Epidermal melanocyte (primary cell): Measurements from ENCODE around the gene NEK2.
"Not testable (repeated sequence)": the region's sequence is repeated elsewhere in the genome, so short reads cannot be mapped to it uniquely, and the experiment has no call there.

ENCODE experiments used
- DNase-seq: peaks from one replicate; pipeline ENCODE4 v3.0.0; 2011; ENCODE audit warnings: low spot score; ENCODE audit not compliant: insufficient read length

NEK2 gene

DNA sequence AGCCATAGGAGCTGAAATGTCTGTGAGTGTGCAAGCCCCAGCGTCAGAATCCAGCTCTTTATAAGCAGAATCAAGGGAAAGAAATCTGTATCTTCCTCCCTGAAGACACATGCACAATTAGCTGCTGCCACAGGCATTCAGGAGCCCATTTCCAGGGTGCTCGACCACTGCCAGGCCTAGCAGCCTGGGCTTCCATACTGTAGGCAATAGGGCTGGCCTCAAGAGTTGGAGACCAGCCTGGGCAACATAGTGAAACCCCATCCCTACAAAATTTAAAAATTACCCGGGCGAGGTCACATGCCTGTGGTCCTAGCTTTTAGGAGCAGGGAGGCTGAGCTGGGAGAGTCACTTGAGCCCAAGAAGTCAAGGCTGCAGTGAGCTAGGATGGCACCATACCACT, 41.0 kb downstream of the NEK2 start:
- DNase-seq: no peak

DNA sequence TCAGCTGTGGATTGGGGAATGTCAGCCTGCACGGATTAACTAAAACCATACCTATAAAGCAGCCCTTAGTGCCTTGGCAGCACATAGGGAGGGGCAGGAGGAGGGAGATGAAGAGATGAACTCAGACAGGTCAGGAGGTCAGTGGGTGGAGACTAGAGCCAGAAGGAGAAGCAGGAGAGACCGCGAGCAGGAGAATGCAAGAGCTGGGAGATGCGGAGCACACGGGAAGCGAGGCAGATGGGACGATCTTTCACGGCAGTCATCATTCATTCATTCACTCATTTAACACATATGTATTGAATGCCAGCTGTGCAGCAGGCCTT, 41.9 kb downstream of the NEK2 start:
- no peak for DNase-seq

DNA sequence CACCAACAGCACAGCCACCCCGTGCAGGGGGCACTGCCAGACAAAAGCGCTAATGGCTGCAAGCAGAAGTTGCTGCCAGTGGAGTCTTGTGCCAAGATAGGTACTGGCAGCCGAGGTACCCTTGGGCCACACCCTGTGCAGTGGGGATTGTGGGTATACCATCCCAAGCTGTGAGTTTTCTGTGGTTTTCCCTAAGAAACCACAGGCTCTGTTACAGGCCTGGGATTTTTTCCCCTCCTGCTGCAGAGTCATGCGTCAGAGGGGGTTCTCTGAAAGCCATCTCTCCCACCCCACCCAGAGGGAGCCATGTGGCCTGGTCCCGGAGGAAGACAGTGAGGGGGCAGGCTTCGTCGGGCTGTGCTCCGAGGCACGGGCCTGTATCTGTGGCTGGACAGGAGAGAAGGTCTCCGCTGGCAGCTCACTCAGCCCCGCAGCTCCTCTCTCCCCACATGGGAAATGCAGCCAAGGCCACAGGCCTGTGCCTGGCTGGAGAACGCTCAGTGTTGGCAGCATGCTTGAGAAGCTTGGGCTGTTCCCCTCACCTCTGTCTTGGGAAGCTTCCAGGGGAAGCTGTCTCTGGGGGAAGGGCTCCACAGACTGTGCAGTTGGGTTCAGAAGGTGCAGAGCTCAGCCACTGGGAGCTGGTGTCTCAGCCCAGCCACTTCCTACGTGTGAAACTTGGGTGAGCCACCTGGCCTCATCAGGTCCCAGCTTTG, 42.5 kb downstream of the NEK2 start:
- DNase-seq: no peak

DNA sequence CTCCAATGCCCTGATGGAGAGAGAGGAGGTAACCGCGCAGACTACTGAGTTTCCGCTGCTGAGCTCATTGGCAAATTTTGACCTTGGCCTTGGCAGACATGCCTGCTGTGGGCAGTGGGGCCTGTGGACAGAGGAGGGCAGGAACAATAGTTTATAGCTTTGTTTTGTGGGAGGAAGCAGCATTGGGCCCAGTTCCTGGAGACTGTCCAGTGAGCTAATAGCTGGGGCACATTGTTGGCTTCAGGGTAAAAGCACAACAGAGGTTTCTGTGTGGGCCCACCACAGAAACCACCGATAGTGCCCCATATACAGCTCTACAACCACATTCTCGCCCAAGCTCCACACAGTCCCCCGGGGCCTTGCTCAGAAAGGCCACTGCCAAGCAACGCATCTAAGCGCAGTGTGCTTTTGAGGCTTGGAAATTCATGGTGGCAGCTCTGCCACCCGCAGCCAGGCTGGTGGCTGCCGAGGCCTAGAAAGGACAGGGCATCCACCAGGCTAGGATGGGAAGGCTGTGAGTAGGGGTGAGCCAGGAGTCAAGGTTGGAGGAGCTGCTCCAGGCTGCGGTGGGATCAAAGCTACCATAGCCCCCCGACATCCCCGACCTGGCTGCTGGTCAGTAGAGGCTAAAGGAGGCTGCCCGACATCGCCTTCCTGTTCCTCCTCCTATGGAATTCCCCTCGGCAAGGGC, 43.2 kb downstream of the NEK2 start:
- peak; percentile 54 for DNase-seq

DNA sequence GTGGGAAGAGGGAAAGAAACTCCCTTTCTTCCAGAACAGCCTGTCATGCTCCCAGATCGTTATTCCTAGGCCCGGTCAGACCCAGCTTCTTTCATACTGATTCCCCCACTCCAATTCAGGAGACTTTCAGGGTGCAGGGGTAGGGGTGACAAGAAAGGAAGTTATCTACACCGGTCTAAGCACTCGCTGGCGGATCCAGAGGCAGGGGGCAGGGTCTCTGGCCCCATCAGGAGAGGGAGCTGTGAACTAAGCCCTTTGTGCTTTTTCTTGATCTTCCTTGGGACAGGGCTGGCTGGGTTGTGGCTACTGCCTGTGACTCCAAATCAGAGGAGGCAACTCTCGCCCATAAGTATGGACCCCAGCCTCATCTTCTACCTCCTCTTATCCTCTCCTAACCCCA, 44.3 kb downstream of the NEK2 start:
- DNase-seq: no peak

DNA sequence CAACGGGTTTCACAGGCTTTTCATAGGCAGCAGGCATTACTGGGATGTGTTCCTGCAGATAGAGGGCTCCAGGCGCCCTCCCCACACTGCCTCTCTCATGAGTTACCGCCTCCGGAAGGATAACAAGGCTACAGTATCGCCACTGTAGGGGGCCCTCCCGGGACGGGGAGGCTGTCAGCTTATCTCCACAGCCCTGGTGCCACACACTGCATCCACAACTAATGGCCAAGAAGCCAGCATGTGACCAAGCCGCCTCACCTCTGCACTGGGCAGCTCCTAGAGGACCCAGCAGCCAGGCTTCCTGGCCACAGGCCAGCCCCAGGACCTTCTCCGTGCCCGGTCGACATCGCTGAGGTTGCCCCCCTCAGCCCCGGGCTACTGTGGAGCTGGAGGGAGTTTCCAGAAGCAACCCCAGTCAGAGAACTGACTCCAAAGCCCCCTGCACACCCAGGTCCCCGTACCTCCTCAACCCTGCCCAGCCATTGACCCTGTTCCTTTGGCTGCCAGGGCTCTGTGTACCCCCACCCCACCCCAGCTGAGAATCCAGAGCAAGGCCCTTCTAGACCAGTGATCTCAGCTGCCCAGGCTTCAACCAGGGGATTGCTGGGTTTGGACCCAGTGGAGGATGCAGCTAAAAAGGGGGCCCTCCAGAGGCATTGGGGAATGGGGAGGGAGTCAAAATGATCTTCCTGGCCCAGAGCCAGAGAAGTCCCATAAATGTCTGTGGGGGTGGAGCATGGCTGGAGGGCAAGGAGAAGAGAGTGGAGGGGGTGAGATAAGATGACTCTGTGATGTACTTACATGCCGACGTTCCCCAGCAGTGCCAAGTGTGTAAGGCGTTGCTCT, 45.0 kb downstream of the NEK2 start:
- DNase-seq: no peak

DNA sequence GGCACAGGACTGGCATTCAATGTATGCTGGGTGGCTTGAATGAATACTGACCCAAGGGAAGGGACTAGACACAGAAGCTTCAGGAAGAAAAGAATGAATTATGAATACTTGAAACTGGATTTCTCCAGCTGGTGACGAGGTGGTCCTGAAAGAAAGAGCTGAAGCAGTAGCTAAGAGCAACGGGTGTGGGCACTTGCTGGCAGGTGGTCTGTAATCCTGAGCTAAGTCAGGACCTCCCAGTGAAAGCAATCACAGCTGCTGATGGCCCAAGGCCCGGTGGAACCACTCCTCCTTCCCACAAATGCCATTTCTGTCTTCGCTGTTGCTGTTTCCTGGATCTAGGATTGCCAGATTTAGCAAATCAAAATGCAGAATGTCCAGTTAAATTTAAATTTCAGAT, 47.0 kb downstream of the NEK2 start:
- no peak for DNase-seq

DNA sequence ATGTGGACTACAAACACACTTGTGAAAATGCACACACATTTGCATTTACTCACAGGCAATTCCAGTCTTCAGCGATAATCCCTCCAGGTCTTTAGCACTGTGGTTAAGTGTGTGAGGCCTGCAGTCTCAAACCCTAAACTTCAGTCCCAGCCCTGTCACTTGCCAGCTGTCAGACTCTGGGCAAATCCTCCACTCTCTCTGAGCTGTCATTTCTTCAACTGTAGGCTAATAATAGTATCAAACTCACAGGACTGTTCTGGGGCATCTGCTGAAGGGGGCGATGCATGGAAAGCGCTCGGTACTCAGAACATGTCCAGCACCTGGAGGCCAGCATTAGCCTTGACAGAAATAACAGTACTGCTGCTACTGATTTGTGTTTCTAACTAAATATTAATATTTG, 48.2 kb downstream of the NEK2 start:
- DNase-seq: no peak

DNA sequence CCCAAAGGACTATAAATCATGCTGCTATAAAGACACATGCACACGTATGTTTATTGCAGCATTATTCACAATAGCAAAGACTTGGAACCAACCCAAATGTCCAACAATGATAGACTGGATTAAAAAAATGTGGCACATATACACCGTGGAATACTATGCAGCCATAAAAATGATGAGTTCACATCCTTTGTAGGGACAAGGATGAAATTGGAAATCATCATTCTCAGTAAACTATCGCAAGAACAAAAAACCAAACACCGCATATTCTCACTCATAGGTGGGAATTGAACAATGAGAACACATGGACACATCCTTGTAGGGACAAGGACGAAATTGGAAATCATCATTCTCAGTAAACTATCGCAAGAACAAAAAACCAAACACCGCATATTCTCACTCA, 49.6 kb downstream of the NEK2 start:
- not testable (repeated sequence) for DNase-seq

DNA sequence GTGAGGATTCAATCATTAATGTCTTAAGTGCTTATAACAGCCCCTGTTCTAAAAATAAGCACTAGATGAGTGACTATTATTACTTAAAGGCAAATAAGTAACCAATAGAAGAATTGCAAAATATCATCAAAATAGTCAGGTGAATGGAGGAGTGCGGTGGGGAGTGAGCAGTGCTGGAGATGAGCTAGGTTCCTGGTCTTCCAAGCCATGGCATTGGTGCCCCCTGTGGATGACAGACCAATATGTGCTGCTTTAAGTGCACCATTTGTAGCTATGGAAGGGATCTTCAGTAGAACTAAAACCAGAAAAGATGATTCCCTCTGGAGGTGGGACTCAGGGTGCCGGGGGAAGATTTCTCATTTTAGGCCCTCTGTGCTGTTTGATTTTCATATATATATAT, 50.4 kb downstream of the NEK2 start:
- no peak for DNase-seq

DNA sequence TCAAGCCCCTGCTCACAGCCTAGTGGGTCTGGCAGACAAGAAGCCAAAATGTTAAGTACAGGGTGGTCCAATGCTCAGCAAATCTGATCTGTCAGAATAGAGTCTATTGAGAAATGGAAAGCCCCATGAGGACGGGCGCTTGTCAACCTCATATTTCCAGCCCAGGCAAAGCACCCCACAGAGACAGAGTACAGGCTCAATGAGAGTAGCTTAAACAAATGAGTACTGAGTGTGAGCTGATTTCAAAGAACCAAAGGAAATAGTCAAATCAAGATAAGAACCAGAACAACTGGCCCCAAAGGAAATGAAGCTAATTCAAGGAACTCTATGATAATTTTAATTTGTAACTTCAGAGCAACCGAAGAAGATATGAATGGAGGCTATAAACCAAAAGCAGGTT, 51.9 kb downstream of the NEK2 start:
- DNase-seq: no peak

DNA sequence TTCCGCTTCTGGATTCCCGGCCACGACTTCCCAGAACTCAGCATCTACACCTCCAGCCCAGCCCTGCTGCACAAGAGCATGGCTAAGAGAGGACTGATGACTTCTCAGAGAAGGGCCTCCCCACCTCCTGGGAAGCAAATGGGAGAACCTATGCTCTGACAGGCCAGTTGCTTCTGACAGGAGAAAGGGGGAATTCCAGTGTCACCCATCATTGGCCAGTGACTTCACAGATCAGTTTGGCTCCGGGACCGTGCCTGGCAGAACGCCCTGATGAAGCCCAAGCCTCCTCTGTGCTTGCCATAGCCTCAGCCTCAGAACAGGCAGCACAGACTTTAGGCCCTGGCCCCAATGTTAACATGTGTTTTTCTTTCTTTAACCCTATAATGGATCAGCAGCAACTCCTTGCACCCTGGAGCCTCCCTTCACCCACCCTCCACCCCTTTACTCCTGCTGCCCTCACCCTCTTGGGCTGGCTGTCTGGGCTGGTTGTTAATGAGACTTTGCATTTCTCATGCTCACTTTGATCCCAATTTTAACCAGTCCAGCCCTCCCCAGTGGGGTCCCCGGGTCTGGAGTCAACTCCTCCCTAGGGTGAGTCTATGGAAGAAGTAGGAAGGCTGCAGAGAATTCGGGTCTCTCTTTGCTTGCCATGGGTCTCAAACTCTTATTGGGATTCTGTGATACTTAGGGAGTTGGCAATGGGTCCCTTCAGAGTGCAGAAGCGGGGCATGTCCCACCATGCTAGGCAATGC, 53.8 kb downstream of the NEK2 start:
- DNase-seq: no peak

DNA sequence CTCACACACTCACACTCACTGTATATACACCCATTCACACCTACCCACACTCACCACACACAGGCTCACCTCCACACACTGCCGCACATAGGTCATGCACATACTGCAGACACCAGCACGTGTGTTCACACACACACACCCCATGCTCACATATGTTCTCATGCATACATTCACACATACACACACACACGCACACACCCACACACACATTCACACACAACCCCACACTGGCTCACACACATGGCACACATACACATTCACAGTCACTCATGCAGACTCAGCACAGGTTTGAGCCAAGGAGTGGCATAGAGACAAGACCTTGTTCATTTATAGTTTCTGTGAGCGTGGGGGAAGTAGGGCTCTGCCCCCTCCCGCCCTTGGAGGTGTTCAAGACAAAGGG, 55.3 kb downstream of the NEK2 start:
- DNase-seq: no peak

DNA sequence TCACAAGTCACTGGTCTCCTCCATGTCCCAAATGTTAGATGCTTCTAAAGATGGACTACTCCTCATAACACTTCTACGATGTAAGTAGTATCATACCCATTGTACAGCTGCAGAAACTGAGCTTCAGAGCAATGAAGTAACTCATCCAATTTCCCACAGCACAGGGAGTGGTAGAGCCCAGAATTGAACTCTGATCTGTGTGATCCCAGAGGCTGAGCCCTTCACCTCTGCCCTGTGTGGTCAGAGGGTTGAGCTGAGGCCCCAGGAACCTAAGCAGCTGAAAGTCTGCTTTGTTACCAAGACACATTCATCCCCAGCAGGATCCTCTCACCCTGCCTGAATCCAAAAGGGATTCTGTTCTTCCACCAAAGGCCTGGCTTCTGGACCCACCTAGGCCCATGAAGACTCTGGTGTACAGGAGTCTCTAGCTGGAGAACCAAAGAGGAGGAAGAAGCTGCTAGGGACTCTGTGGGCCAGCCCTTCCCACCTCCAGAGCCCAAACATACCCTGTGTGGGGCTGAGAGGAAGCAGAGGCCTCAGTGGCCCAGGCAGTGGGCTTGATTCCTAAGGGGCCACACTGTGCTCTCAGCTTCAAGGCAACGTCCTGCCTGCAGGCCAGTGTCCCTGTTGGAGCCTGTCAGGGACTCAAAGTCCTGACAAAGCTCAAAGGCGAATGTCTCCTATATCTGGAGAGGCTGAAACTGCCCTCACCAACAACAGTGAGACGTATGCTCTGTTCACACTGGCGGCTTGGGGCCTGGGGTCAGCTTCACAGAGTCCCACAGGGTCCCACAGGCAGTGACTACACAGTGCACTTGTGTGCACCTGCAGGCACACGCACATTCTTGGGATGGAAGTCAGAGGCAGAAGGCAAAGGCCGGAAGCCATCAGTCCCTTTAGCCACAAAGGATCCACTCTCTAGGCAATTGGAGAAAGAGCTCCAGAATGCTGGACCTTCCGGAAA, 56.1 kb downstream of the NEK2 start:
- DNase-seq: no peak

DNA sequence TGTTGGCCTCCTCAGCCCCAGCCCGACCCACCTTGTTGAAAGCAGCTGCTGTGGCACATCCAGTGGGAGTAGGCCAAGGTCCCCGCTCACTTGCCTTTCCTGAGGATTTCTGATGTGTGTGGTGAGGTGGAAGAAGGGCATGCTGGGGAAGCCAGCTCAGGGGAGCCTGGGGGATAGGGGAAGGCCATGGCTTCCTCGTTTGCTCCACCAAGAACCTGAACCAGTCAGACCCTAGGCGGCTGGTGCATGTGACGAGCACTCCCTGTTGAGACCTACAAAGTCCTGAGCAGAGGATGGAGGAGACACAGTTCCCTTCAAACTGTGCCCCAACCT, 58.5 kb downstream of the NEK2 start:
- no peak for DNase-seq

DNA sequence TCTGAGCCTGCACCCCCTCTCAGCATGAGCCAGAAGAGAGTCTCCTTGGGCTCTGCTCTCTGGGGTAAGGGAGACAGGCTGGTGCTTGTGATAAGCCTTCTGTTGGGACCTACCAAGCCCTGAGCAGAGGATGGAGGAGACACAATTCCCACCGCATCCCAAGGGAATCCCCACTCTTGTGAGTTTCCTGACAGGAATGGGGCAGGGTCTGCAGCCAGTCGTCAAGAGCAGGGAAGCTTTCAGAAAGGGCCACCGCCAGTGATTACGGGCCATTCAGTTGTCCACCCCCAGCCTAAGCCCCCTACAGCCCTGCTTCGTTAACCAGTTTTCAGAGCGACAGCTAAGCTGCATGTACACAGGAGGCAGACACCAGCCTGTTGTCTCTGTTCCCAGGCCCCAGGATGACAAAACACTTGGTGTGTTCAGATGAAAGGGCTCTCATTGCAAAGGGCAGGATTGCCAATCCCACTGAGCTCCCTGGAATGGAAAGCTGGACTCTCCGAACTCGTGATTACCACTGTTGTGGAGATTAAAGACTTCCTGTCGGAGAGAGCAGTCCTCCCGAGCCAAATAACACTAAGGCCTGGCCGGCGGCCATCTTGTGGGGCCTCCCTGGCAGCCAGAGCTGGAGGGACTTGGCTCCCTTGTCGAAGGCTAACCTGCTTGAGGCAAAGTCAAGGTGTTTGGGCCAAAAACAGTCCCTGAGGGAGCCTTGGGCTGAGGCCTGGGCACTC, 59.0 kb downstream of the NEK2 start:
- no peak for DNase-seq

DNA sequence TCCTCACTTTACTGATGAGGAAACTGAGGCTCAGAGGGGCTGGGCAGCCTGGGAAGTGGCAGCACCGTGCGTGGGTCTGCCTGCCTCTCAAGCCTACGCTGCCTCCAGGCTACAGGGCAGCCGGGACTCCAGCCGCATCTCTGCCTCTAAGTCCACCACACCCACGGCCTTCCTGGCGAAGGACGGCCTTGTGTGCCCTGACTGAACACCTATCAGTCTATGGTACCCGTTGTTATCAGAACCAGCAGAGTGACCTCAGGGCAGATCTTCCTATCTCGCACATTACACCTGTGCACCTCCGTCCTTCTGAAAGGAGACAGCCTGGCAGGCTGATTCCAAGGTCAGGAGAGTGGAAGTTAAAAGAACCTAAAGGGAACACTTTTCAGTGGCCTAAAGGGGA, 60.8 kb downstream of the NEK2 start:
- no peak for DNase-seq

DNA sequence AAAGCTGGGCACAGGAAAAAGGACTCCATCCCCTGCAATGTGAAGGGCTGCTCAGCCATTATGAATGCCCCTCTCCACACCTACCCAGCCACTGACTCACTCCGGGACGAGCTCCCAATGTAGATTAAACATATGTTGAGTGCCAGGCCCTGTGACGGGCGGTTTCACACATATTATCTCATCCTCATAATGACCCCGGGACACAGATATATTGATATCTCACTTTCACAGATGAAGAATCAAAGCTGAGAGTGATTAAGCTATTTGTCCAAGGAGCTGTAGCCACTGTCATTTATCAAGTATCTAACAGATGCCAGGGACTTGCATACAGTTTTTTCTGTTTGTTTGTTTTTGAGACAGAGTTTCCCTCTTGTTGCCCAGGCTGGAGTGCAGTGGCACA, 61.5 kb downstream of the NEK2 start:
- DNase-seq: no peak

DNA sequence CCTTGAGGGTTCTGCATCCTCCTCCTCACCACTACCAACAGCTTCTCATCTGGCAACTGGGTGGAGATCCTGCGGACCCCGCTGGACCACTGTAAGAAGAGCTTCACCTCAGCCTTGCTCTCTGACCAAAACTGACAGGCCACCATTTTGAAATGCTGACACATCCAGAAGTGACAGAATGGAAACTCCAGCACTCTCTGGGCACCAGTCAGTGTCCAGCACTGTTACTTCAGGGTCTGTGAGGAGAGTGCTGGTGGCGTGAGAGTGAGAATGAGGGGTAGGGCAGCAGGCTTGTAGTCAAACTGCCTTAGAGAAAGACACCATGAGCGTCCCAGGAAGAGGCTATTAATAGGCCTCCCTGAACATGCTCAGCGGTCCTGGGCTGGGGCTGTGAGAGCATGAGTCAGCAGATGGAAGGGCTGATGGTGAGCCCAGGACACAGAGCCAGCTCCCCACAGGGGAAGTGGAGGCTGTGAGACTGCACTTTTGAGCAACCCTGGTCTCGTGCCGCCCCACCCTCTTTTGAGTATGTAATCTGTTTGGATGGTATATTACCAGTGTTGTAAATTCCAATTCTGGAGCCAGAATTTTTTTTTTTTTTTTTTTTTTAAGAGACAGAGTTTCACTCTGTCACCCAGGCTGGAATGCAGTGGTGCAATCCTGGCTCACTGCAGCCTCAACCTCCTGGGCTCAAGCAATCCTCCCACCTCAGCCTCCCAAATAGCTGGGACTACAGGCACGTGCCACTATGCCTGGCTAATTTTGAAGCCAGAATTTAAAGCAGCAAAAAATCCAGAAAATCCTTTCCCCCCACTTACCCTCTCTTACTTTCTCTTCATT, 62.1 kb downstream of the NEK2 start:
- DNase-seq: no peak
